ENCODE measurements around the gene OGFOD2. TPM values are rescaled to one million over a fixed set of nuclear protein-coding genes. Genes with fewer than 3 reads are reported as not detected.

Gene OGFOD2
- total and polyA plus RNA-seq, 3 donors from 2014 or later: 35.0 to 56.5 (median 47.2) TPM

DNA sequence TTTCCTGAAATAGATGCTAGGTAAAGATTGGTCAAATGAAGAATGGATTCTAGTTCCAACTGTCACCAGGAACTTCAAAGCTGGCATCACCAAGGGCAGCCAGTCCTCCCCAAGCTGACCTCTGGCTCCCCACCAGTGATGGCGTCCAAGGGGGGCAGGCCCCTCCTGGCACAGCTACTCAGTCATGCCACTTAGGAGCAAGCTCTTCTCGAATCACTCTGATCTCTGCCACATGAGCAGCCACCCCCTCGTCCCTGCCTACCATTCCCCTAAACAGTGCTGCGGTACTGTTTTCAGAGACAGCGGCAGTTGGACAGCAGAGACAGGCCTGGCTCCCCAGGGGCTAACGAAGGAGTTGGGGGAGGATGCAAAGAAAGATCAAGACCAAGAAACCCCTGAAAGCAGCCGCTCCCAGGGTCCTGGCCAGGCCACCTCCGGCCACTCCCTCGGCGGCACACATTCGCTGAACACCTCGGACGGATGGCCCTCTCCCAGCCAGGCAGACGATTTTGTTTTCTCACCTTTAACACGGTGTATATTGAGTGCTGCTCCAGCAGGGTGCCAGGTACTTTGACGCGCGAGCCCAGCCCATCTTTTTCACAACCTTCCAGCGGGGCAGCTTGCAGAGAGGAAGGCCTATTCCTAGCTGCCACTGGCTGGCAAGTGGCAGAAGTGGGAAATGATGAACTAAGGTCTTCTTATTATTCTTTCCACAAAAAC is 52.8 kb downstream of the OGFOD2 start:
- no peaks in the 10 kb centered on the region for H3K27me3 ChIP-seq
- intact Hi-C loops (cut with DNase I; ENCODE audit: low total_unique reads): no loop called here
- no peaks in the 10 kb centered on the region for H3K4me1 ChIP-seq
- H3K36me3 ChIP-seq (ENCODE audit: low read depth, missing control alignments): no peaks in the 10 kb centered on the region
- H3K27ac ChIP-seq: no peak overlapping the region
- 84 to 87% methylated on average over 19 of the region's 19 CpGs for WGBS, 2 donors
- no peak for DNase-seq
- H3K9me3 ChIP-seq: no peaks in the 10 kb centered on the region
- no peak overlapping the region for H3K4me3 ChIP-seq
- TF ChIP-seq, protein P1, sequence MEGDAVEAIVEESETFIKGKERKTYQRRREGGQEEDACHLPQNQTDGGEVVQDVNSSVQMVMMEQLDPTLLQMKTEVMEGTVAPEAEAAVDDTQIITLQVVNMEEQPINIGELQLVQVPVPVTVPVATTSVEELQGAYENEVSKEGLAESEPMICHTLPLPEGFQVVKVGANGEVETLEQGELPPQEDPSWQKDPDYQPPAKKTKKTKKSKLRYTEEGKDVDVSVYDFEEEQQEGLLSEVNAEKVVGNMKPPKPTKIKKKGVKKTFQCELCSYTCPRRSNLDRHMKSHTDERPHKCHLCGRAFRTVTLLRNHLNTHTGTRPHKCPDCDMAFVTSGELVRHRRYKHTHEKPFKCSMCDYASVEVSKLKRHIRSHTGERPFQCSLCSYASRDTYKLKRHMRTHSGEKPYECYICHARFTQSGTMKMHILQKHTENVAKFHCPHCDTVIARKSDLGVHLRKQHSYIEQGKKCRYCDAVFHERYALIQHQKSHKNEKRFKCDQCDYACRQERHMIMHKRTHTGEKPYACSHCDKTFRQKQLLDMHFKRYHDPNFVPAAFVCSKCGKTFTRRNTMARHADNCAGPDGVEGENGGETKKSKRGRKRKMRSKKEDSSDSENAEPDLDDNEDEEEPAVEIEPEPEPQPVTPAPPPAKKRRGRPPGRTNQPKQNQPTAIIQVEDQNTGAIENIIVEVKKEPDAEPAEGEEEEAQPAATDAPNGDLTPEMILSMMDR (IDR thresholded peaks at IDR 0.05): no peak
- TF ChIP-seq POLR2A (IDR thresholded peaks at IDR 0.05): no peak

DNA sequence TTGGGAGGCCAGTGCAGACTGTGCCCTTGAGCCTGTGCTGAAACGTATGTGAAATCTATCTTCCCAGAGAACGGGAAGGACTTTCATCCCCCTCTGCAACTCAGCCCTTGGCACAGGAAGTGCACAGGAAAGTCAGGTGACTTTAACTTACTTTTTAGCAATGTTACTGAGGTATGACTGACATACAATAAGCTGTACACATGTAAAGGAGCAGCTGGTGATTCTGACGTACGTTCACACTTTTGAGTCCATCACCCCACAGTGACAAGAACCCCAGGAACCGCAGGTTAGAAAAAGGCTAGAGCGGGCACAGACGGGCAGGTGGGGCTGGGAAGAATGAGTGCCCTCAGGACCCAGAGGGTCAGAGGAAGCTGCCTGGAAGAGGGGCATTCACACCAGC is 53.4 kb downstream of the OGFOD2 start:
- intact Hi-C loops (cut with DNase I; ENCODE audit: low total_unique reads): no loop called here
- no peaks in the 10 kb centered on the region for H3K36me3 ChIP-seq (ENCODE audit: low read depth, missing control alignments)
- H3K27ac ChIP-seq: no peak overlapping the region
- no peak overlapping the region for H3K4me3 ChIP-seq
- TF ChIP-seq POLR2A (IDR thresholded peaks at IDR 0.05): no peak
- TF ChIP-seq, protein P1 (IDR thresholded peaks at IDR 0.05): no peak
- no peaks in the 10 kb centered on the region for H3K4me1 ChIP-seq
- WGBS, 2 donors: 84 to 90% methylated on average over 7 of the region's 7 CpGs
- no peak for DNase-seq
- no peaks in the 10 kb centered on the region for H3K27me3 ChIP-seq
- no peaks in the 10 kb centered on the region for H3K9me3 ChIP-seq

DNA sequence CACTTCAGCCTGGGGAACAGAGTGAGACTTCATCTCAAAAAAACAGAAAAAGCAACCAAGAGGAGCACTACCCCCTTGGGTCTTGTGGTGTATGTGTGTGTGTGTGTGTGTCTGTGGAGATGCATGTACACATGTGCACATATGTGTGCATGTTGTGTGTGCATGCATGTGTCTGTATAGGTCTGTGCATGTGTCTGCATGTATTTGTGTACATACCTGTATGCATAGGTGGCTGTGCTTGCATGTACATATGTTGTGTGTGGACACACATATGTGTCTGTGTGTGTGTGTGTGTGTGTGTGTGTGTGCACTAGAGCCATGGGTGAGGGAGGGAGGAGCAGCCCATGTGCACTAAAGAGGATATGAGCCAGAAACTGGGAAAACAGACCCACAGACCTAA is 54.5 kb downstream of the OGFOD2 start:
- Histone ChIP-seq H3K27ac (no peak overlapping the region), H3K36me3 (ENCODE audit: low read depth, missing control alignments) (no peaks in the 10 kb centered on the region)
- TF ChIP-seq POLR2A (IDR thresholded peaks at IDR 0.05): no peak
- TF ChIP-seq, protein P1 (IDR thresholded peaks at IDR 0.05): no peak

More for the DNA sequence above, 54.5 kb downstream of the OGFOD2 start:
- H3K9me3 ChIP-seq: no peaks in the 10 kb centered on the region
- H3K4me3 ChIP-seq: no peak overlapping the region
- intact Hi-C loops (cut with DNase I; ENCODE audit: low total_unique reads): no loop called here
- DNase-seq: no peak
- H3K4me1 ChIP-seq: no peaks in the 10 kb centered on the region
- no peaks in the 10 kb centered on the region for H3K27me3 ChIP-seq

Small RNA genes lying within 50 kb of the gene (microRNA-seq; reads per million reads assigned to microRNA genes)
- 0 reads per million in 2 donors for gene MIR4304 (ENCODE audit: borderline number of aligned reads in 2 of 2, borderline replicate concordance in 1 of 2)

Small RNA genes lying within 50 kb of the gene (small RNA-seq; reads per million reads assigned to genes)
- gene ARL6IP4: 0 to 0.18 reads per million in 2 donors
- 0 reads per million in 2 donors for gene MIR4304

Other genes starting within 250 kb of the OGFOD2 start
- gene HCAR1, start 244.4 kb upstream of the OGFOD2 start, total RNA-seq: under 1 TPM; 0.79 to 0.87 TPM
- 1.0 TPM for gene HCAR1, start 244.4 kb upstream of the OGFOD2 start, polyA plus RNA-seq (ENCODE audit: insufficient read depth, low read depth, low replicate concordance)
- gene DENR, start 222.4 kb upstream of the OGFOD2 start, total RNA-seq: 10 to 100 TPM; 33.3 to 35.6 TPM
- gene DENR, start 222.4 kb upstream of the OGFOD2 start, polyA plus RNA-seq (ENCODE audit: insufficient read depth, low read depth, low replicate concordance): 24.9 TPM
- 10 to 100 TPM; 49.4 to 83.3 TPM for gene CCDC62, start 200.7 kb upstream of the OGFOD2 start, total RNA-seq
- 122 TPM for gene CCDC62, start 200.7 kb upstream of the OGFOD2 start, polyA plus RNA-seq (ENCODE audit: insufficient read depth, low read depth, low replicate concordance)
- 10 to 100 TPM; 34.3 to 41.7 TPM for gene HIP1R, start 139.8 kb upstream of the OGFOD2 start, total RNA-seq
- 20.1 TPM for gene HIP1R, start 139.8 kb upstream of the OGFOD2 start, polyA plus RNA-seq (ENCODE audit: insufficient read depth, low read depth, low replicate concordance)
- 10 to 100 TPM; 75.8 to 90.1 TPM for gene VPS37B, start 79.1 kb upstream of the OGFOD2 start, total RNA-seq
- gene VPS37B, start 79.1 kb upstream of the OGFOD2 start, polyA plus RNA-seq (ENCODE audit: insufficient read depth, low read depth, low replicate concordance): 38.0 TPM
- 10 to 100 TPM; 75.3 to 82.8 TPM for gene ABCB9, start 8.8 kb upstream of the OGFOD2 start, total RNA-seq
- gene ABCB9, start 8.8 kb upstream of the OGFOD2 start, polyA plus RNA-seq (ENCODE audit: insufficient read depth, low read depth, low replicate concordance): 41.6 TPM
- gene ARL6IP4, start 5.4 kb downstream of the OGFOD2 start, total RNA-seq: 100 to 1,000 TPM; 169 to 190 TPM
- 210 TPM for gene ARL6IP4, start 5.4 kb downstream of the OGFOD2 start, polyA plus RNA-seq (ENCODE audit: insufficient read depth, low read depth, low replicate concordance)
- 10 to 100 TPM; 25.3 to 38.3 TPM for gene PITPNM2, start 175.8 kb downstream of the OGFOD2 start, total RNA-seq
- 24.2 TPM for gene PITPNM2, start 175.8 kb downstream of the OGFOD2 start, polyA plus RNA-seq (ENCODE audit: insufficient read depth, low read depth, low replicate concordance)